NCI-H2196 treated with DMSO at 0.1 percent for 48 hours (cell line): ENCODE measurements around the gene KLK3.

ENCODE experiments used
- DNase-seq: peaks from one replicate; lab custom pipeline; 2025; ENCODE audit not compliant: unreplicated experiment; lab: John Stamatoyannopoulos, UW

Gene KLK3

GRCh38 chr19:50830266-50831025 lies 24.3 kb upstream of the KLK3 start:
- DNase-seq, result no peak

GRCh38 chr19:50831026-50831396 lies 23.7 kb upstream of the KLK3 start:
- DNase-seq, result no peak

GRCh38 chr19:50832666-50833065 lies 22.0 kb upstream of the KLK3 start:
- DNase-seq, result no peak

- DNase-seq, result no peak
Observed at GRCh38 chr19:50833117-50833801, 21.5 kb upstream of the KLK3 start, which contains the start of gene KLK15. Gene KLK15, minus strand, starts transcription at chr19:50833574. Its CDS starts 2,082 bp downstream, at chr19:50831492.

GRCh38 chr19:50833802-50834167 lies 20.9 kb upstream of the KLK3 start:
- no peak for DNase-seq

- no peak for DNase-seq
Observed at GRCh38 chr19:50835103-50835784, 19.5 kb upstream of the KLK3 start.

GRCh38 chr19:50835785-50836542 lies 18.8 kb upstream of the KLK3 start:
- DNase-seq, result peak; percentile 64

GRCh38 chr19:50836543-50837195 lies 18.0 kb upstream of the KLK3 start:
- no peak for DNase-seq

- no peak for DNase-seq
Observed at GRCh38 chr19:50837300-50837699, 17.4 kb upstream of the KLK3 start.

- DNase-seq, result no peak
Observed at GRCh38 chr19:50838239-50838638, 16.5 kb upstream of the KLK3 start.

- no peak for DNase-seq
Observed at GRCh38 chr19:50839712-50840655, 14.7 kb upstream of the KLK3 start.

GRCh38 chr19:50842130-50842529 lies 12.6 kb upstream of the KLK3 start:
- DNase-seq, result no peak

- no peak for DNase-seq
Observed at GRCh38 chr19:50843205-50843604, 11.5 kb upstream of the KLK3 start.

- peak; percentile 8 for DNase-seq
Observed at GRCh38 chr19:50843701-50844221, 11.0 kb upstream of the KLK3 start.

GRCh38 chr19:50844296-50844935 lies 10.3 kb upstream of the KLK3 start:
- DNase-seq, result peak; percentile 28

- DNase-seq, result no peak
Observed at GRCh38 chr19:50850738-50851137, 4.0 kb upstream of the KLK3 start.

GRCh38 chr19:50851620-50852019 lies 3.1 kb upstream of the KLK3 start:
- DNase-seq, result no peak

- DNase-seq, result no peak
Observed at GRCh38 chr19:50857366-50857765, 2.7 kb downstream of the KLK3 start.

- DNase-seq, result peak; percentile 87
Observed at GRCh38 chr19:50858886-50859285, 4.2 kb downstream of the KLK3 start.
